Ishikawa (cell line): ENCODE data around the gene DAB1.

Experiments
- CEBPB ChIP-seq: IDR thresholded peaks from 2 replicates; pipeline ENCODE4 v1.6.1; 2012
- EP300 ChIP-seq: IDR thresholded peaks from 2 replicates; pipeline ENCODE4 v1.6.1; 2012; ENCODE audit warnings: borderline replicate concordance
- NFIC ChIP-seq: IDR thresholded peaks from 2 replicates; pipeline ENCODE4 v1.6.1; 2012
- TAF1 ChIP-seq: IDR thresholded peaks from 2 replicates; pipeline ENCODE4 v1.6.1; 2012; ENCODE audit warnings: low read depth, mild to moderate bottlenecking
- TF ChIP-seq, protein P1 (sequence below): IDR thresholded peaks from 2 replicates; pipeline ENCODE4 v1.6.1; 2012

DNA sequence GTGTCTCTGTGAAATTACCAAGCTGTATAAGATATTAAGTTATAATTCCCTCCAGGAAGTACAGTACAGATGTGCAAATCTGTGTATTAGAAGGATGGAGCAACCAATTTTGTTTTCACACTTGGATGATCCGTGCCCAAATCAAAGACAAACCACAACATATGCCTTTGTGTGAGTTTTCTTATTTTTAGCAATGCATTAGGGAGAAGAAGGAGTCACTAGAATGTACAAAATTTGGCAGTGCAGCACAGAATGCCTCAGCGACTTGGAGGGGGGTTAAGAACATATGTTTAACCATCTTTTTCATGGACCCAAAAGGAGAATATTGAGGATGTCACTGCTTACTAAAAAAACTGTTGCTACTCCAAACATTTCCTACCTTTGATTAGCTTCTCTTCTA, 45.3 kb downstream of the DAB1 start:
- no peak for TF ChIP-seq NFIC
- TF ChIP-seq EP300 = no peak
- TF ChIP-seq CEBPB = no peak
- no peak for TF ChIP-seq TAF1
- TF ChIP-seq, protein P1, sequence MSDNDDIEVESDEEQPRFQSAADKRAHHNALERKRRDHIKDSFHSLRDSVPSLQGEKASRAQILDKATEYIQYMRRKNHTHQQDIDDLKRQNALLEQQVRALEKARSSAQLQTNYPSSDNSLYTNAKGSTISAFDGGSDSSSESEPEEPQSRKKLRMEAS = no peak
